Testis (tissue), 3 donors: ENCODE measurements around the gene KDM4C. TPM values are rescaled to one million over a fixed set of nuclear protein-coding genes. Genes with fewer than 3 reads are reported as not detected.

Source experiments
- DNase-seq: peaks from one replicate; pipeline ENCODE4 v3.0.0-alpha.2; 2019
- H3K27ac ChIP-seq, 2 donors: fragments of 200-600 bp; sonication (generic); one replicate each; pipeline ENCODE4 v1.5.1; 2019
- H3K27me3 ChIP-seq: fragments of 200-600 bp; sonication (generic); one replicate; pipeline ENCODE4 v1.5.1; 2019
- H3K36me3 ChIP-seq: fragments of 200-600 bp; sonication (generic); one replicate; pipeline ENCODE4 v1.5.1; 2017; ENCODE audit warnings: low read depth; ENCODE audit errors: missing control alignments
- H3K4me1 ChIP-seq: fragments of 200-600 bp; sonication (generic); one replicate; pipeline ENCODE4 v1.5.1; 2019
- H3K4me3 ChIP-seq, 2 donors: fragments of 200-600 bp; sonication (generic); one replicate each; pipeline ENCODE4 v1.5.1; 2017 to 2019
- H3K9me3 ChIP-seq: fragments of 200-600 bp; sonication (generic); one replicate; pipeline ENCODE4 v1.5.1; 2017
- CTCF ChIP-seq, 3 experiments: fragments of 450-650 bp in 2 of 3; fragments of 200-600 bp in 1 of 3; sonication (generic) in 1 of 3; IDR thresholded peaks; one replicate each; pipeline ENCODE4 v1.5.1; 2016 to 2019; ENCODE audit warnings: antibody characterized with exemption in 3 of 3, mild to moderate bottlenecking in 2 of 3, moderate library complexity in 1 of 3
- POLR2A ChIP-seq: fragments of 450-650 bp; IDR thresholded peaks from one replicate; pipeline ENCODE4 v1.6.1; 2017; ENCODE audit warnings: antibody characterized with exemption, mild to moderate bottlenecking, moderate library complexity
- WGBS, 2 donors: methylation state at CpG; one replicate each; pipeline ENCODE4 v1.1.5; 2018; 5-methylcytosine and 5-hydroxymethylcytosine counted together
- intact Hi-C: fragments of 100-400 bp; cut with DNase I; formaldehyde crosslinking; loops from one replicate; pipeline ENCODE4 v1.15.1; 2023; ENCODE audit warnings: low total_unique reads
- polyA plus RNA-seq: library from polyadenylated mRNA; stranded (reverse); fragments of 350-450 nt; fragmentation: Illumina TruSeq; extraction: RNeasy Lipid Tissue Mini Kit (QIAGEN cat#74804); gene quantifications from one replicate; pipeline ENCODE4 v1.2.3, GENCODE V29; 2014; ENCODE audit warnings: low read depth, low replicate concordance; ENCODE audit not compliant: insufficient read depth
- total RNA-seq, 2 donors: library from RNA; depleted of rRNA; stranded (reverse); fragments of >200 nt; gene quantifications; one replicate each; pipeline ENCODE4 v1.2.3, GENCODE V29; 2016

The KDM4C gene
- total and polyA plus RNA-seq, 3 donors from 2014 or later: 16.7 to 58.8 (median 48.8) TPM

GRCh38 chr9:7121055-7121454 is 363.3 kb downstream of the KDM4C start:
- intact Hi-C loops: no loop called here
- Histone ChIP-seq H3K27me3 (no peaks in the 10 kb centered on the region), H3K4me3 (no peak overlapping the region), H3K27ac (no peak overlapping the region), H3K4me1 (no peaks in the 10 kb centered on the region), H3K9me3 (no peaks in the 10 kb centered on the region), H3K36me3 (no peaks in the 10 kb centered on the region)
- TF ChIP-seq POLR2A: no peak
- no peak for DNase-seq
- 82 to 97% methylated on average over 2 of the region's 2 CpGs for WGBS, 2 donors

- no peak overlapping the region for H3K4me3 ChIP-seq
- DNase-seq: no peak
- TF ChIP-seq POLR2A: no peak
- no peak for TF ChIP-seq CTCF (IDR thresholded peaks at IDR 0.05)
- H3K27me3 ChIP-seq: no peaks in the 10 kb centered on the region
- no peaks in the 10 kb centered on the region for H3K9me3 ChIP-seq
- 90 to 100% methylated on average over 1 of the region's 1 CpG for WGBS, 2 donors
- no peaks in the 10 kb centered on the region for H3K36me3 ChIP-seq
- intact Hi-C loops: no loop called here
- H3K4me1 ChIP-seq: no peaks in the 10 kb centered on the region
- no peak overlapping the region for H3K27ac ChIP-seq
Measured at GRCh38 chr9:7121664-7122063, 363.9 kb downstream of the KDM4C start.

- WGBS, 2 donors: 99 to 100% methylated on average over 2 to 4 of the region's 4 CpGs
- no peak for DNase-seq
- Histone ChIP-seq H3K36me3 (no peaks in the 10 kb centered on the region), H3K27me3 (no peaks in the 10 kb centered on the region), H3K9me3 (no peaks in the 10 kb centered on the region), H3K27ac (no peak overlapping the region), H3K4me3 (no peak overlapping the region), H3K4me1 (no peaks in the 10 kb centered on the region)
- TF ChIP-seq CTCF (IDR thresholded peaks at IDR 0.05): no peak
- TF ChIP-seq POLR2A: no peak
- intact Hi-C loops: no loop called here
Measured at GRCh38 chr9:7123743-7124142, 366.0 kb downstream of the KDM4C start.

GRCh38 chr9:7125231-7125630 is 367.5 kb downstream of the KDM4C start:
- Histone ChIP-seq H3K4me3 (no peak overlapping the region), H3K4me1 (no peaks in the 10 kb centered on the region), H3K36me3 (no peaks in the 10 kb centered on the region), H3K9me3 (no peaks in the 10 kb centered on the region), H3K27ac (no peak overlapping the region), H3K27me3 (no peaks in the 10 kb centered on the region)
- no peak for DNase-seq
- intact Hi-C loops: no loop called here
- 94 to 96% methylated on average over 2 of the region's 2 CpGs for WGBS, 2 donors
- TF ChIP-seq CTCF (IDR thresholded peaks at IDR 0.05) (no peak), POLR2A (no peak)

GRCh38 chr9:7129391-7129790 is 371.6 kb downstream of the KDM4C start:
- H3K9me3 ChIP-seq: no peaks in the 10 kb centered on the region
- H3K4me1 ChIP-seq: no peaks in the 10 kb centered on the region
- intact Hi-C loops: no loop called here
- H3K36me3 ChIP-seq: no peaks in the 10 kb centered on the region
- H3K27me3 ChIP-seq: no peaks in the 10 kb centered on the region
- 35 to 40% methylated on average over 2 of the region's 2 CpGs for WGBS, 2 donors
- H3K27ac ChIP-seq: no peak overlapping the region
- no peak for DNase-seq
- no peak overlapping the region for H3K4me3 ChIP-seq
- no peak for TF ChIP-seq POLR2A
- TF ChIP-seq CTCF (IDR thresholded peaks at IDR 0.05): no peak
